ENCODE data around the gene OR11H6.
"Not testable (repeated sequence)": the region's sequence is repeated elsewhere in the genome, so short reads cannot be mapped to it uniquely, and the experiment has no call there.

Gene OR11H6

DNA sequence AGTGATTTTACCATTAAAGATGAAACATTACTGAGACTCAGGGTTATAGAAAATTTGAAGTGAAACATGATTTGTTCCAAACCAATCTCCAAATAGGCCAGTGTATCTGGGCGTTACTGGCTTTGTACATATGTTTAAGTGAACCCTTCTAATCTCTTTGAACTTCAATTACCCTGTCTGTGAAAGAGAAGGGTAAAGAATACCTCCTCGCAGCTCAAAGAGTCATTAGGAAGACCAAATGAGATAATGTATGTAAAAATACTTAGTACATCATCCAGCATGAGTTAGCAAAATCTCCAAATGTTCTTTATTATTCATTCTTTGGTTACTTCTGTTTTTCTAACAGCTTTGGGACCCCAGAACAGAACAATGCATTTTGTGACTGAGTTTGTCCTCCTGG lies at the start of gene OR11H6:
OR11H6 (plus strand) TSS at position 301 of the 400 bp plus-strand sequence; CDS start at position 301, 0 bp downstream.
- DNase-seq (ENCODE audit: low read depth in 2 of 2) = no peak

DNA sequence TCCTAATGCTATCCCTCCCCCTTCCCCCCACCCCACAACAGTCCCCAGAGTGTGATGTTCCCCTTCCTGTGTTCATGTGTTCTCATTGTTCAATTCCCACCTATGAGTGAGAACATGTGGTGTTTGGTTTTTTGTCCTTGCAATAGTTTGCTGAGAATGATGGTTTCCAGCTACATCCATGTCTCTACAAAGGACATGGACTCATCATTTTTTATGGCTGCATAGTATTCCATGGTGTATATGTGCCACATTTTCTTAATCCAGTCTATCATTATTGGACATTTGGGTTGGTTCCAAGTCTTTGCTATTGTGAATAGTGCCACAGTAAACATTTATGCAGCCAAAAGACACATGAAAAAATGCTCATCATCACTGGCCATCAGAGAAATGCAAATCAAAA lies 49.3 kb upstream of the OR11H6 start:
- not testable (repeated sequence) for DNase-seq (ENCODE audit: low read depth in 2 of 2)

DNA sequence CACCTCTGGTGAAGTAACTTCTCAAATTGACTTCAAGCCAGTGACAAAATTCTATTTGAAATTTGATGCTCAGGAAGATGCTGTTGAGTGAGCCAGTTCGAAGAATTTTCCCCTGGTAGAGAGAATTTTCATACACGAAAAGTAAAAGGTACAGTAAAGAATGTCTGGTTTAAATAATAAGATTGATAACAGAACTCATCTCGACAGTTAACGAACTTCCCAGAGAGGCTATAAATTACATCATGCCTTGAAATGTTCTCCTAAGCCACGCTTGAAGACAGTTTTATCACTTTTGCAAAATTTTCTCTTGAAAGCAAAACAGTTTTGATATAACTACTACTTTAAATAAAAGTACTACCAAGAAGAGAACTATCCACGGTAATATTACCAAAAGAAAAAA lies 47.2 kb upstream of the OR11H6 start:
- DNase-seq (ENCODE audit: low read depth in 2 of 2) = no peak

- no peak for DNase-seq (ENCODE audit: low read depth in 2 of 2)
These were observed 46.0 kb upstream of the OR11H6 start for GRCh38 chr14:20177433-20177974.

- no peak for DNase-seq (ENCODE audit: low read depth in 2 of 2)
These were observed 44.3 kb upstream of the OR11H6 start for GRCh38 chr14:20179218-20179617.

- DNase-seq (ENCODE audit: low read depth in 2 of 2) = no peak
These were observed 43.6 kb upstream of the OR11H6 start for GRCh38 chr14:20179880-20180279.

- DNase-seq (ENCODE audit: low read depth in 2 of 2) = no peak
These were observed 43.0 kb upstream of the OR11H6 start for GRCh38 chr14:20180486-20180885.

DNA sequence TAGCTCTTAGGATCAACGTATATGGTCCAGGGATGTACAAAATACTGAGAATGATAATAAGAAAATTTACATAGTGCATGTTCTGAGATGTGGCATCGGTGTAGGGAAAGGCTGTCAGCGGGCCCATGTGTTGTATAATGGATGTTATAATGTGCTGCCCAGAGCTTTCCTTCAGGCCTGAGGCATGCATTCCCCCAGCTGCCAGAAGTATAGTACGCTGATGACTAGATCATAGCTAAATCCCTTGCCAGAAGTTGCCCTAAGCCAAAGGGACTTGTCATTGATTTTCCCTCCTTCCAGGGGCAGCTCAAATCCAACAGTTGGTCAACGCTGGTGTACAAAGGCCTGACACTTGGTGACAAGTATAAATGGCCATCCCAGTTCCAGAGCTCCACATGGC lies 39.3 kb upstream of the OR11H6 start:
- DNase-seq (ENCODE audit: low read depth in 2 of 2) = no peak

DNA sequence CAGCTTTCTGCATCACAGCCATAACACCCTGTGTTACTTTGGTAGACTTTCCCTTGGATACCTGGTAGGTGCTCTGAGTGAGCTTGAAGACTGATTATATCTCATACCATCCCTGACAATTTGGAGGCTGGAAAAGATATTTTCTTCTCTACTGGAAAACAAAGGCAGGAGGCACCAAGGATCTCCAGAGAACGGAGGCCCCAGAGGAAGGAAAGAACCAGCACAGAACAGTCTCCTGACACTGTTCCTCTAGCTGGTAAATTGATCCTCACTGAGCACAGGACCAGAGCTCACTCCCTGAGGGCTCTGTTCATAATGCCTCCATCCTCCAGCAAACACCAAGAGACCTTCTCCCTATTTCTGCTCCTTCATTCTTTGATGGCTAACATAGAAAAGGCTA lies 32.9 kb upstream of the OR11H6 start, which contains the start of gene OR11G2:
OR11G2 (plus strand) TSS at position 301 of the 400 bp plus-strand sequence. CDS start 6,542 bp downstream, outside the sequence.
- no peak for DNase-seq (ENCODE audit: low read depth in 2 of 2)

DNA sequence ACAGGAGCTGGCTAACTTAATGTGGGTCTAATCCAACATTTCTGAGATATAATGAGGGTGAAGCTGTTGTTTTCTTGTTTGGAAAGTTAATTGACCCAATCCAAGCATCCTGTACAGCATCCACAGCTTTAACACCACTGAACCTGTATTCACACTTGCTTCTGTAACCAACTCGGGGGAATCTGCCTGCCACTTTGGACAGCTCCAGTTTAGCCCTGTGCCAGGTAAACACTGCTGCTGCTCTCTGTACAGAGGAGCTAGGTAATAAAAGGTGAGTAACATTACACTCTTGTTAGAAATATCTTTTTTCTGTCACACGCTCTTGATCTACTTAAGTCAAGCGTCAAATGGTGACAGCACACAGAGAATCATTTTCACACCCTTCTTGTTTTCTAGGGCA lies 32.1 kb upstream of the OR11H6 start:
- DNase-seq (ENCODE audit: low read depth in 2 of 2) = no peak

GRCh38 chr14:20194101-20194500 lies 29.4 kb upstream of the OR11H6 start:
- DNase-seq (ENCODE audit: low read depth in 2 of 2) = no peak

DNA sequence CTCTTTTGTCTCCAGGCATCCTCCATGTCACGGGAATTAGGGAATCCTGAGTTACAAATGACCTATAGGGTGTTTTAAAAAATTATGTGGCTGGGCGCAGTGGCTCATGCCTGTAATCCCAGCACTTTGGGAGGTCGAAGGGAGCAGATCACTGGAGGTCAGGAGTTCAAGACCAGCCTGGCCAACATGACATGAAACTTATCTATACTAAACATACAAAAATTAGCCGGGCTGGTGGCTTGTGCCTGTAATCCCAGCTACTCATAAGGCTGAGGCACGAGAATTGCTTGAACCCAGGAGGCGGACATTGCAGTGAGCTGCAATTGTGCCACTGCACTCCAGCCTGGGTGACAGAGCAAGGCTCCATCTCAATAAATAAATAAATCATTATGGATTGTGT lies 28.3 kb upstream of the OR11H6 start:
- DNase-seq (ENCODE audit: low read depth in 2 of 2) = not testable (repeated sequence)

DNA sequence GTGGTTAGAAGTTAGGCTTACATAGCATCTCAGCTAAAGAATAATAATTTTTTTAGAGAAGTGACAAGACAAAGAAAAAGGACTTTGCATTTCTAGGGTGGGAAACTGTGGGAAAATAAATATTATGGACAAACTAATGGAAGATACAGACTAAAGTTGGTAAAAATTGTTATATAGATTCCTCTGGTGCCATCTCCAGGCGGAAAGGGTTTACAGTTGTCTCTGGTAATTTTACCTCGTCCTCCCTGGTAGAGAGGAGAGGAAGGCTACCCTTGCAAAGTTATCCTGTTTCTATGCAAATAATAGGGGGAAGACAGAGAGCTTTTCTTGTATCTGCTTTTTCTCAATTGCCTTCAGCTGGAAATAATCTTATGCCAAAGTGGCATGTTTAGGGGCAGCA lies 27.6 kb upstream of the OR11H6 start:
- DNase-seq (ENCODE audit: low read depth in 2 of 2) = no peak

GRCh38 chr14:20197459-20197858 lies 26.1 kb upstream of the OR11H6 start:
- no peak for DNase-seq (ENCODE audit: low read depth in 2 of 2)

DNA sequence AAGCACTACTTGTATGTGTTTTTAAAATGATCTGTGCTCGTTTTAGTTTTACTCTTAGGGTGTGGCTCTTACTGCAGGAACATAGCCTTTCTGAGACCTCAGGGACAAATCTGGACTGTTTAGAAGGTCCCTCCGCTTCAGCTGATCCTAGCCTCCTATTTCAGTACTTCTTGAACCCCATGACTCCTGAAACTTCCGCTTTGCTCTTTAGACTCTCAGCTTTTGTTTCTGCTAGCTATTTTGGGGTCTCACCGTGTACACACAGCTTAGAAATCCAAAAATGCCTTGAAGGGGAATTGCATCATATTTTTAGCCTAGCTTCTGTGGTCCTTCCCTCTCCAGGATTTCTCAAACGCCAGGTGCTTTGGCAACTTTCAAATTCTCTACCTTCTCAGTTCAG lies 24.5 kb upstream of the OR11H6 start:
- DNase-seq (ENCODE audit: low read depth in 2 of 2) = no peak

DNA sequence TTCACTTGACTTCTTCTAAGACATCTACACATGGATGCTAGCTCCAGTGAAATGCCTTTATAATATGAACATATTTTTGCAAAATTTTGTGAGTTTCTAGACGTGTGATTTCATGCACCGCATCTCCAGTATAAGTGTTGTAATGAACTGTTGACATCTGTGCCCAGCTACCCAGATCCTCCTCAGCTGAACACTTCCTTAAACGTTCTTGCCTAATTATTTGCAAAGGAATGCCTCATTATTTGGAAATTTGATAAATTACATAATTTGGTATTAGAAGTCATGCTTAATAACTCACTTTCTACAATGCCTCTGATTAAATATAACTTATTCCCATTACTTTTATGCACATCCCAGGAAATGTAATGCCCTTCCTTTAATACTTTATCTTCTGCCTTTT lies 18.8 kb upstream of the OR11H6 start:
- DNase-seq (ENCODE audit: low read depth in 2 of 2) = no peak

DNA sequence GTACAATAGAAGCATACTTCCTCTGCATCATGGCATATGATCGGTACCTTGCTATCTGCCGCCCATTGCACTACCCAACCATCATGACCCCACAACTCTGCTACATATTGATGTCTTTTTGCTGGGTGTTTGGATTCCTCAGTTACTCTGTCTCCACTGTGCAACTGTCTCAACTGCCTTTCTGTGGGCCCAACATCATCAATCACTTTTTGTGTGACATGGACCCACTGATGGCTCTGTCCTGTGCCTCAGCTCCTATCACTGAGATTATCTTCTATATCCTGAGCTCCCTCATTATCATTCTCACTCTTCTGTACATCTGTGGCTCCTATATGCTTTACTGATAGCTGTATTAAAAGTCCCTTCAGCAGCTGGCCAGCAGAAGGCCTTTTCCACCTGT lies 13.9 kb upstream of the OR11H6 start:
- no peak for DNase-seq (ENCODE audit: low read depth in 2 of 2)

DNA sequence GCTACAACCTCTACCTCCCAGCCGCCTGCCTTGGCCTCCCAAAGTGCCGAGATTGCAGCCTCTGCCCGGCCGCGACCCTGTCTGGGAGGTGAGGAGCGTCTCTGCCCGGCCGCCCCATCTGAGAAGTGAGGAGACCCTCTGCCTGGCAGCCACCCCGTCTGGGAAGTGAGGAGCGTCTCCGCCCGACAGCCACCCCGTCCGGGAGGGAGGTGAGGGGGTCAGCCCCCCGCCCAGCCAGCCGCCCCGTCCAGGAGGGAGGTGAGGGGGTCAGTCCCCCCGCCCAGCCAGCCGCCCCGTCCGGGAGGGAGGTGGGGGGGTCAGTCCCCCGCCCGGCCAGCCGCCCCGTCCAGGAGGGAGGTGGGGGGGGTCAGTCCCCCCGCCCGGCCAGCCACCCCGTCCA lies 11.1 kb upstream of the OR11H6 start:
- DNase-seq (ENCODE audit: low read depth in 2 of 2) = not testable (repeated sequence)

GRCh38 chr14:20215196-20215595 lies 8.3 kb upstream of the OR11H6 start:
- DNase-seq (ENCODE audit: low read depth in 2 of 2) = no peak

GRCh38 chr14:20219033-20219432 lies 4.5 kb upstream of the OR11H6 start:
- DNase-seq (ENCODE audit: low read depth in 2 of 2) = no peak

- DNase-seq (ENCODE audit: low read depth in 2 of 2) = no peak
These were observed 5.2 kb downstream of the OR11H6 start, which contains the start of gene OR11H7 for GRCh38 chr14:20228681-20229080. Gene OR11H7 (plus strand): TSS chr14:20228981.

DNA sequence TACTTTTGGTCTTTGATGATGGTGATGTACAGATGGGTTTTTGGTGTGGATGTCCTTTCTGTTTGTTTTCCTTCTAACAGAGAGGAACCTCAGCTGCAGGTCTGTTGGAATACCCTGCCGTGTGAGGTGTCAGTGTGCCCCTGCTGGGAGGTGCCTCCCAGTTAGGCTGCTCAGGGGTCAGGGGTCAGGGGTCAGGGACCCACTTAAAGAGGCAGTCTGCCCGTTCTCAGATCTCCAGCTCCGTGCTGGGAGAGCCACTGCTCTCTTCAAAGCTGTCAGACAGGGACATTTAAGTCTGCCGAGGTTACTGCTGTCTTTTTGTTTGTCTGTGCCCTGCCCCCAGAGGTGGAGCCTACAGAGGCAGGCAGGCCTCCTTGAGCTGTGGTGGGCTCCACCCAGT lies 11.9 kb downstream of the OR11H6 start:
- DNase-seq (ENCODE audit: low read depth in 2 of 2) = not testable (repeated sequence)

DNA sequence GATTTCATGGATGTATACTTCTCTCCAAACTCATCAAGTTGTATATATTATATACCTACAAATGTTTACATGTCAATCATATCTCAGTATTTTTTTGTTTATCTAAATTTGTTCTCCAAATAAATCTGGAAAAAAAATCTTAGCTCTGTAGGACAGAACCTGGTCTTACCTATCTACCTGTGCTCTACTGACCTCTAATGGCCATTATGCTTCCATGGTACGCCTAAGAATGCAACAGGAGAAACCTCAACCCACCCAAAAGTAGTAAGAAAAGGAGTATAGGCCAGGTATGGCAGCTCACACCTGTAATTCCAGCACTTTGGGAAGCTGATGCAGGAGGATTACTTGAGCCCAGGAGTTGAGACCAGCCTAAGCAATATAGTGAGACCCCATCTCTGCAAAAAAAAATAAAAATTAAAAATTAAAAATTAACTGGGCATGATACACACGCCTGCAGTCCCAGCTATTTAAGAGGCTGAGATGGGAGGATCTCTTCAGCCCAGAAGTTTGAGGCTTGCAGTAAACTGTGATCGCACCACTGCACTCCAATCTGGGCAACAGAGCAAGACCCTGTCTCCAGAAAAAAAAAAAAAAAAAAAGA lies 24.2 kb downstream of the OR11H6 start:
- no peak for DNase-seq (ENCODE audit: low read depth in 2 of 2)

DNA sequence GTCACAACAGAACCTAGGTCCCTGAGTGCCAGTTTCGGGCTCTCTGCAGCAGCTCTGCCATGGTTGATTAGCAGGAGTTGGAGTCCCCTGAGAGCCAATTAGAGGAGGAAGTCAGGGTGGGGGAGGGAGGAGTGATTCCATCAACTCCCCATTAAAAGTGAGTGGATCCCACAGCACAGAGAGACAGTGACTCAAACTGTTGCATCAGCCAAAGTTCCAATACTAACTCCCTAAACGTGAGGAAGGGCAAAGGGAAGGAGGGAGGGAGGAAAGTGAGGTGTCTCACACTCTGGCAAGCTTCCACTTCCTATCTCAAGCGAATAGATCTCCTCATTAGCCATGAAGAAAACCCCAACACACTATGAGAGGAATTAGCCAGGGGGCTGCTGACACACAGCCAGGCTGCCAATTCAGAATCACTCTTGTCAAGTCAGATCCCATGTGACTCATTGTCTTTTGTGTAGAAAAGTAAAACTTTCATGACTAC lies 39.2 kb downstream of the OR11H6 start:
- DNase-seq (ENCODE audit: low read depth in 2 of 2) = no peak

Data from stimulated activated CD4-positive, alpha-beta T cell treated with anti-CD3 and anti-CD28 coated beads, Interleukin-4, amount 100 ng/mL, for 48 hours (primary cell).